K562 (cell line): ENCODE results near the gene SYT7. TPM values are rescaled to one million over a fixed set of nuclear protein-coding genes. Genes with fewer than 3 reads are reported as not detected.
A peak's percentile ranks its signal among the peaks of the same experiment; 100 is the strongest.

ENCODE experiments used
- BCL6 ChIP-seq: fragments of 250-450 bp; sonication (Bioruptor Pico); IDR thresholded peaks from 2 replicates; pipeline ENCODE4 v1.4.0; 2020
- CEBPB ChIP-seq: fragments of 450-650 bp; IDR thresholded peaks from 2 replicates; pipeline ENCODE4 v1.6.1; 2016; ENCODE audit warnings: missing genetic modification characterization, missing compliant biosample characterization
- HDAC3 ChIP-seq: fragments of 450-650 bp; IDR thresholded peaks from 2 replicates; pipeline ENCODE4 v1.6.1; 2018; ENCODE audit warnings: borderline replicate concordance, mild to moderate bottlenecking, moderate library complexity; ENCODE audit not compliant: partially characterized antibody
- MCM2 ChIP-seq: fragments of 450-650 bp; IDR thresholded peaks from 2 replicates; pipeline ENCODE4 v1.6.1; 2017; ENCODE audit warnings: low read depth, mild to moderate bottlenecking
- PHF20 ChIP-seq: fragments of 450-650 bp; IDR thresholded peaks from 2 replicates; pipeline ENCODE4 v1.6.1; 2018; ENCODE audit not compliant: partially characterized antibody
- PURB ChIP-seq: sonication (generic); formaldehyde crosslinking; IDR thresholded peaks from 2 replicates; pipeline ENCODE4 v1.9.0; 2021; ENCODE audit warnings: low read depth, mild to moderate bottlenecking, missing genetic modification reagents
- SAP30 ChIP-seq: fragments of 200-600 bp; sonication (generic); IDR thresholded peaks from 2 replicates; pipeline ENCODE4 v1.6.1; 2012; ENCODE audit warnings: borderline replicate concordance, low read depth, mild to moderate bottlenecking, moderate library complexity, low read length, control low read depth, inconsistent platforms; ENCODE audit not compliant: insufficient read depth, poor library complexity, severe bottlenecking
- SETDB1 ChIP-seq: IDR thresholded peaks from one replicate; pipeline ENCODE4 v1.6.1; 2012; ENCODE audit warnings: low read length, control low read depth, inconsistent platforms
- SP2 ChIP-seq: IDR thresholded peaks from 2 replicates; pipeline ENCODE4 v1.6.1; 2011; ENCODE audit warnings: mild to moderate bottlenecking, low read depth, low read length, moderate library complexity; ENCODE audit not compliant: poor library complexity, severe bottlenecking; ENCODE audit errors: extremely low read depth
- TSHZ1 ChIP-seq: fragments of 250-450 bp; sonication (Bioruptor Pico); IDR thresholded peaks from 2 replicates; pipeline ENCODE4 v1.4.0; 2020; ENCODE audit warnings: mild to moderate bottlenecking, moderate library complexity
- U2AF2 ChIP-seq: fragments of 200-400 bp; formaldehyde crosslinking; optimal IDR thresholded peaks from 2 replicates; pipeline ENCODE3; 2017; ENCODE audit warnings: low read depth, mild to moderate bottlenecking, low read length
- ZBTB1 ChIP-seq: sonication (generic); formaldehyde crosslinking; IDR thresholded peaks from 2 replicates; pipeline ENCODE4 v1.8.1; 2023; ENCODE audit warnings: missing genetic modification reagents, low read depth, mild to moderate bottlenecking, borderline replicate concordance
- ZBTB26 ChIP-seq: fragments of 450-650 bp; formaldehyde crosslinking; IDR thresholded peaks from 2 replicates; pipeline ENCODE4 v1.4.0; 2022; ENCODE audit warnings: missing genetic modification characterization
- ZNF644 ChIP-seq: fragments of 200-800 bp; sonication (Bioruptor generic); IDR thresholded peaks from 2 replicates; pipeline ENCODE4 v1.6.1; 2016; ENCODE audit warnings: low read depth, missing genetic modification characterization, missing compliant biosample characterization
- ZNF77 ChIP-seq: fragments of 250-450 bp; sonication (Bioruptor Pico); IDR thresholded peaks from 2 replicates; pipeline ENCODE4 v1.5.0; 2020
- polyA plus RNA-seq, 8 experiments: library from polyadenylated mRNA; depleted of rRNA in 4 of 8; stranded (reverse) in 5 of 8; unstranded in 3 of 8; fragments of >200 nt; fragmentation: Nextera tagmentation in 2 of 8; fragmentation: Illumina TruSeq in 1 of 8; extraction: Ambion mirVana in 2 of 8; extraction: Trizol in 1 of 8; gene quantifications; 2 replicates each; pipeline versions ENCODE4 v1.2.1 to v1.2.3, GENCODE V29; 2011 to 2014; ENCODE audit warnings: inconsistent platforms in 1 of 8, missing spikeins in 1 of 8
- total RNA-seq, 7 experiments: library from RNA; depleted of rRNA in 6 of 7; stranded (reverse); fragments of >200 nt in 6 of 7; fragmentation: Illumina TruSeq in 2 of 7; extraction: Trizol in 2 of 7; gene quantifications; 2 replicates each; pipeline versions ENCODE4 v1.2.1 to v1.2.3, GENCODE V29; 2011 to 2021; ENCODE audit warnings: low replicate concordance in 1 of 7
- TF ChIP-seq, protein P1 (sequence below): fragments of 450-650 bp; IDR thresholded peaks from 2 replicates; pipeline ENCODE4 v1.6.1; 2018; ENCODE audit not compliant: partially characterized antibody
- TF ChIP-seq, protein P2 (sequence below): fragments of 250-450 bp; sonication (Bioruptor Pico); IDR thresholded peaks from 2 replicates; pipeline ENCODE4 v1.5.0; 2020; ENCODE audit warnings: mild to moderate bottlenecking

SYT7 gene
- total and polyA plus RNA-seq, 9 of the 15 experiments (the other 6 are each of a cell fraction or from before 2014, with no cell fraction given) = 0.01 to 0.51 (median 0.16) TPM; not detected in 1

DNA sequence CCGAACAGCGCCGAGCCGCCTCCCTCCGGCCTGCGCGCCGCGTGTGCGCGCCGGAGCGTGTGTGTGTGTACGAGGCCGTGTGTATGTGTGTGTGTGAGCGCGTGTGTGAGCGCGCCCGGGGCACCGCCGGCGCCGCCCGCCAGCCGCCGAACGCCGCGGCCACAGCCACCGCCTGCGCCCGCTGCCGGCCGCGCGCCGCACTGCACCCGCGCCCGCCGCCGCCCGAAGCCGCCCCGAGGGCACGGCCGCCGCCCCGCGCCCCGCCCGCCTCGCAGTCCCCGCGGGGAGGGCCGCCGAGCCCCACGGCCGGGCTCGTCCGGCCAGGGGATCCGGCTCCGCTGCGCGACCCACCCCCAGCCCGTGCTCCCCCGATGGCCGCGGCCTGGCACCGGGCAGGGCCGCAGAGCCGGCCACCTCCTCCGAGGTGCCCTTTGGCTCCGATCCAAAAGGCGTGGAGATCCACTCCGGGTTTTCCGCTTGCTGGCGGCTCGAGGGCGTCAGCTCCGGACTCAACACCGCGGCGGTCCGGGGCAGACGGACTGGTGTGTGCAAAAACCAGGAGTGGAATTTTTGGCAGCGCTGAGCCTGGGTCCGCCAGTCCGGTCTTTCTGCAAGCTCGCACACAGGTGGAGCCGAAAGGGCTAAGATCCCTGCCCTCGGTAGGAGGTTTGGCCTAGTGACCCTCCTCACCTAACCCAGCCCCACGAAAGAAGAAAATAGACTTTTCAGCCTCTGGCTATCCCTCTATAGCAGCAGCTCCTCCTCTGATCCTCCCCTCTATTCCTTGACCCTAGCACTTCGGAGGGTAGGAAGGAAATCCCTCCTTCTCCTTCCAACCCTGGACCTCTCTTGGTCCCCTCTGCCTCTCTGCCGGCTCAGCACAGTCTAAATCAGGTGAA is at the start of gene SYT7 (continued):
- TF ChIP-seq, protein P1, sequence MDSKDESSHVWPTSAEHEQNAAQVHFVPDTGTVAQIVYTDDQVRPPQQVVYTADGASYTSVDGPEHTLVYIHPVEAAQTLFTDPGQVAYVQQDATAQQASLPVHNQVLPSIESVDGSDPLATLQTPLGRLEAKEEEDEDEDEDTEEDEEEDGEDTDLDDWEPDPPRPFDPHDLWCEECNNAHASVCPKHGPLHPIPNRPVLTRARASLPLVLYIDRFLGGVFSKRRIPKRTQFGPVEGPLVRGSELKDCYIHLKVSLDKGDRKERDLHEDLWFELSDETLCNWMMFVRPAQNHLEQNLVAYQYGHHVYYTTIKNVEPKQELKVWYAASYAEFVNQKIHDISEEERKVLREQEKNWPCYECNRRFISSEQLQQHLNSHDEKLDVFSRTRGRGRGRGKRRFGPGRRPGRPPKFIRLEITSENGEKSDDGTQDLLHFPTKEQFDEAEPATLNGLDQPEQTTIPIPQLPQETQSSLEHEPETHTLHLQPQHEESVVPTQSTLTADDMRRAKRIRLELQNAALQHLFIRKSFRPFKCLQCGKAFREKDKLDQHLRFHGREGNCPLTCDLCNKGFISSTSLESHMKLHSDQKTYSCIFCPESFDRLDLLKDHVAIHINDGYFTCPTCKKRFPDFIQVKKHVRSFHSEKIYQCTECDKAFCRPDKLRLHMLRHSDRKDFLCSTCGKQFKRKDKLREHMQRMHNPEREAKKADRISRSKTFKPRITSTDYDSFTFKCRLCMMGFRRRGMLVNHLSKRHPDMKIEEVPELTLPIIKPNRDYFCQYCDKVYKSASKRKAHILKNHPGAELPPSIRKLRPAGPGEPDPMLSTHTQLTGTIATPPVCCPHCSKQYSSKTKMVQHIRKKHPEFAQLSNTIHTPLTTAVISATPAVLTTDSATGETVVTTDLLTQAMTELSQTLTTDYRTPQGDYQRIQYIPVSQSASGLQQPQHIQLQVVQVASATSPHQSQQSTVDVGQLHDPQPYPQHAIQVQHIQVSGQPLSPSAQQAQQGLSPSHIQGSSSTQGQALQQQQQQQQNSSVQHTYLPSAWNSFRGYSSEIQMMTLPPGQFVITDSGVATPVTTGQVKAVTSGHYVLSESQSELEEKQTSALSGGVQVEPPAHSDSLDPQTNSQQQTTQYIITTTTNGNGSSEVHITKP = no peak
- no peak for TF ChIP-seq BCL6 (CRISPR knock-in tag)
- no peak for TF ChIP-seq CEBPB
- no peak for TF ChIP-seq TSHZ1 (CRISPR knock-in tag)
- TF ChIP-seq, protein P2, sequence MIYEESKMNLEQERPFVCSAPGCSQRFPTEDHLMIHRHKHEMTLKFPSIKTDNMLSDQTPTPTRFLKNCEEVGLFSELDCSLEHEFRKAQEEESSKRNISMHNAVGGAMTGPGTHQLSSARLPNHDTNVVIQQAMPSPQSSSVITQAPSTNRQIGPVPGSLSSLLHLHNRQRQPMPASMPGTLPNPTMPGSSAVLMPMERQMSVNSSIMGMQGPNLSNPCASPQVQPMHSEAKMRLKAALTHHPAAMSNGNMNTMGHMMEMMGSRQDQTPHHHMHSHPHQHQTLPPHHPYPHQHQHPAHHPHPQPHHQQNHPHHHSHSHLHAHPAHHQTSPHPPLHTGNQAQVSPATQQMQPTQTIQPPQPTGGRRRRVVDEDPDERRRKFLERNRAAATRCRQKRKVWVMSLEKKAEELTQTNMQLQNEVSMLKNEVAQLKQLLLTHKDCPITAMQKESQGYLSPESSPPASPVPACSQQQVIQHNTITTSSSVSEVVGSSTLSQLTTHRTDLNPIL (CRISPR knock-in tag) = no peak
- no peak for TF ChIP-seq ZBTB1 (CRISPR knock-in tag)
- no peak for TF ChIP-seq ZNF77 (CRISPR knock-in tag)
- TF ChIP-seq SP2 = no peak
- no peak for TF ChIP-seq PURB (CRISPR knock-in tag)
- TF ChIP-seq ZBTB26 (CRISPR knock-in tag) = no peak
- peak; percentile 93 for TF ChIP-seq HDAC3
- no peak for TF ChIP-seq ZNF644 (tag)
- peak; percentile 42 for TF ChIP-seq PHF20
- no peak for TF ChIP-seq MCM2
- no peak for TF ChIP-seq SETDB1
- TF ChIP-seq U2AF2 = no peak
- no peak for TF ChIP-seq SAP30
